NCI-H510A (cell line): ENCODE measurements around the gene RILPL2.
"Not testable (repeated sequence)": the region's sequence is repeated elsewhere in the genome, so short reads cannot be mapped to it uniquely, and the experiment has no call there.

Experiments used
- DNase-seq: peaks from one replicate; lab custom pipeline; 2025; lab: John Stamatoyannopoulos, UW

Gene RILPL2

GRCh38 chr12:123436017-123436964 is at the start of gene RILPL2:
Gene RILPL2, minus strand, starts transcription at chr12:123436684. Its CDS starts 264 bp downstream, at chr12:123436420.
- DNase-seq = peak; percentile 52

GRCh38 chr12:123485756-123486155 is 49.3 kb upstream of the RILPL2 start:
- no peak for DNase-seq

- DNase-seq = no peak
Observed at GRCh38 chr12:123483602-123484248, 47.2 kb upstream of the RILPL2 start.

- DNase-seq = no peak
Observed at GRCh38 chr12:123482876-123483275, 46.4 kb upstream of the RILPL2 start.

GRCh38 chr12:123481251-123481650 is 44.8 kb upstream of the RILPL2 start:
- DNase-seq = not testable (repeated sequence)

GRCh38 chr12:123479442-123480180 is 43.1 kb upstream of the RILPL2 start:
- DNase-seq = no peak

GRCh38 chr12:123478762-123479161 is 42.3 kb upstream of the RILPL2 start:
- no peak for DNase-seq

- no peak for DNase-seq
Observed at GRCh38 chr12:123478069-123478468, 41.6 kb upstream of the RILPL2 start.

GRCh38 chr12:123475246-123475703 is 38.8 kb upstream of the RILPL2 start:
- DNase-seq = no peak

GRCh38 chr12:123474485-123475245 is 38.2 kb upstream of the RILPL2 start:
- DNase-seq = no peak

GRCh38 chr12:123472438-123472849 is 36.0 kb upstream of the RILPL2 start:
- DNase-seq = no peak

GRCh38 chr12:123471374-123472068 is 35.0 kb upstream of the RILPL2 start:
- no peak for DNase-seq

GRCh38 chr12:123469978-123470377 is 33.5 kb upstream of the RILPL2 start:
- DNase-seq = no peak

GRCh38 chr12:123468786-123469185 is 32.3 kb upstream of the RILPL2 start:
- no peak for DNase-seq

GRCh38 chr12:123465084-123465483 is 28.6 kb upstream of the RILPL2 start:
- DNase-seq = no peak

GRCh38 chr12:123463174-123463573 is 26.7 kb upstream of the RILPL2 start:
- DNase-seq = not testable (repeated sequence)

- DNase-seq = peak; percentile 93
Observed at GRCh38 chr12:123457980-123458779, 21.7 kb upstream of the RILPL2 start, which contains the start of gene SNRNP35. Gene SNRNP35, plus strand, starts transcription at chr12:123458139. Its CDS starts 7,402 bp downstream, at chr12:123465541.

GRCh38 chr12:123453165-123453564 is 16.7 kb upstream of the RILPL2 start:
- no peak for DNase-seq

- not testable (repeated sequence) for DNase-seq
Observed at GRCh38 chr12:123452276-123452550, 15.7 kb upstream of the RILPL2 start.

GRCh38 chr12:123450636-123451035 is 14.2 kb upstream of the RILPL2 start:
- no peak for DNase-seq
